Stimulated activated CD8-positive, alpha-beta memory T cell treated with anti-CD3 and anti-CD28 coated beads, Interleukin-12 subunit alpha, Interleukin-12 subunit beta, amount 100 ng/mL, for 24 hours (primary cell): ENCODE results near the gene CCDC142.
"Not testable (repeated sequence)": the region's sequence is repeated elsewhere in the genome, so short reads cannot be mapped to it uniquely, and the experiment has no call there.

Source experiments
- DNase-seq: peaks from one replicate; pipeline ENCODE4 v3.0.0-alpha.2; 2020; ENCODE audit errors: extremely low read depth

The CCDC142 gene

DNA sequence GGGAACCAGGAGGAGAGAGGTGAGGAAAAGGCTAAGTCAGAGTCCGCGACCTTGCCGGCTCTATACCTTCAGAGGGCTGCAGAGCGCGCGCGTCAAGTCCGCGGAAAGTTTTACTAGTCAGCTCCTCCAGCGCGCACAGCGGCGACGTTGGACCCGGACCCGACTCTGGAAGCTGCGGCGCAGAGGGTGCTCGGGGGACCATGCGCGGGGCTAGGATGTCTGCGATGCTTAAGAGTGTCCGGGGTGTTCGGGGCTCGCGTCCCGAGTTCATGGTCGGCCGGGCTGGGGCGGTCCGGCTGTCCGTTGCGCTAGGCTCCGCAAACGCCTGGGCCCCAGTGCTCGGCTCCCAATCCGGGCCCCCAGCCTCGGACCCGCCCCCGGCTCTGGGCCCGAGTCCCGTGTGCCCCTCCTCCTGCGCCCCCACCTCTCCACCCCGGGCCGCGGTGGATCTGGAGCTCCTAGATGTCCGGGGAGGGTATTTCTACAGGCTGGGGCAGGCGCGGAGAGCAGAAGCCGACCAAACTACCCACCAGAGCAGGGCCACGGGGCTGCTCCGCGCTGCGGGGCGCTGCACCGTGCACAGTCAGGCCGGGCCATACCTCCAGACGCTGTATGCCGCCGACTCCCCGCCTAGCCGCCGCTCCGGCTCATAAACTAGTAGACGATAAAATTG lies 16.6 kb upstream of the CCDC142 start, which contains the start of gene LBX2:
LBX2 (minus strand) TSS at position 337 of the 673 bp plus-strand sequence; CDS start at position 271, 66 bp downstream.
- no peak for DNase-seq

DNA sequence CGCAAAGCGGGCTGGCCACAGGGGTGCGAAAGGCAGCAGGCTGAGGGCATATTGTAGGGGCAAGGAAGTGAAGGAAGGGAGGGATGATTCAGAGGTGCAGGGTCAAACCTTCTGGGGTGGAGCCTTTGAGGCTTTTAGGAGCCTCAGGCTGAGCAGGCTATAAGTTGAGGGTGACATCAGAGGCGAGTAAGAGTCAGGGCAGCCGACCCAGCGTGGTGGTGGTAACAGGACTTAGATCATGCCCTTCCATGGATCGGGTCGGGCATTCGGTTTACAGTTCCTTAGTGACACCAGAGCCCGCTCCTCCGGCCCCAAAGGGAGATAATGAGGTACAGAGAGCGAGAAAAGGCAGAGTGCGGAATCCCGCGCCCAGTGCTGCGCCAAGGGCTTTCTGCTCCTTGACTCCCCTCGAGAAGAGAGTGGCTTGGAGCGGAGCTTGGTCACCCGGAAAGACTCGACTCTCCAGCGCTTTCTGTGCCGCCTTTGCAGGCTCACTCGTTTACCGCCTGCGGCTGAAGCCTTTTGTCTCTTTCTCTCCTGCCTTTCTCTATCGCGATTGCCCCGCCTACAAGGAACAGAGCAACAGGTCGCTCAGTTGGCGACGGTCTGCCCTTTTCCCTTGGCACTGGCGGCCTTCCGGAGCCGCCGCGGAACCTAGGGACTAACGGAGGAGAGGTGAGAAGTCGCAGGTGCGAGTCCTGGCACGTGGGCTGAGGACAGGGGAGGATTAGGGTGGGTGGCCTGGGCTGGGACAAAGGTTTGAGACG lies 15.9 kb upstream of the CCDC142 start:
- DNase-seq = no peak

DNA sequence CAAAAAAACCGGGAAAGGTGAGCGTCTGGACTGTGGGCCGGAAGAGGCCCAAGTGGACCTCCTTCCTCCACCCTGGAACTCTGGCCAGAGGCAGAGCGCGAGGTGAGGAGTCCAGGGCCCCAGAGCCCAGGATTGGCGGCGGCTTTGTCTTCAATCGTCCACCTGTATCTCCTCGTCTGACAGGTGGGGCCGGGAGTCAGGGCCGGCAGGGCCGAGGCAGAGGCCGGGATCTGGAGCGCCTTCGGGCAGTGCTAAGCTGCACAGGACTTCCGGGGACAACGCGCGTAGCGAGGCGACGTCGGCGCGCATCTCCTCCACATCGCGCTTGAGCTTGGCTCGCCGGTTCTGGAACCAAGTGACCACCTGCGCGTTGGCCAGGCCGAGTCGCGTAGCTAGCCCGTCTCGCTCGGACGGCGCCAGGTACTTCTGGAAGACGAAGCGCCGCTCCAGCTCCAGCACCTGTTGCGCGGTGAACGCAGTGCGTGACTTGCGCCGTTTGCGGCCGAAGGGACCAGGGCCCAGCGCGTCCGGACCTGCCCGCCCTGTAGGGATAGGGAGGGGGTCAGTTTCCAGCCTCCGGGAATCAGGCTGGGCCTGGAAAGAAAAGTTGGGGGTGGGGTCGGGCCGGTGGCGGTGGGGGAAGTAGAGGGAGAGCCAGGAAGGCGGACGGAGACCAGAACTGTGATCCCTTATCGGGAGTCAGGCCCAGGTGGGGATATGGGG lies 15.1 kb upstream of the CCDC142 start:
- DNase-seq = no peak

DNA sequence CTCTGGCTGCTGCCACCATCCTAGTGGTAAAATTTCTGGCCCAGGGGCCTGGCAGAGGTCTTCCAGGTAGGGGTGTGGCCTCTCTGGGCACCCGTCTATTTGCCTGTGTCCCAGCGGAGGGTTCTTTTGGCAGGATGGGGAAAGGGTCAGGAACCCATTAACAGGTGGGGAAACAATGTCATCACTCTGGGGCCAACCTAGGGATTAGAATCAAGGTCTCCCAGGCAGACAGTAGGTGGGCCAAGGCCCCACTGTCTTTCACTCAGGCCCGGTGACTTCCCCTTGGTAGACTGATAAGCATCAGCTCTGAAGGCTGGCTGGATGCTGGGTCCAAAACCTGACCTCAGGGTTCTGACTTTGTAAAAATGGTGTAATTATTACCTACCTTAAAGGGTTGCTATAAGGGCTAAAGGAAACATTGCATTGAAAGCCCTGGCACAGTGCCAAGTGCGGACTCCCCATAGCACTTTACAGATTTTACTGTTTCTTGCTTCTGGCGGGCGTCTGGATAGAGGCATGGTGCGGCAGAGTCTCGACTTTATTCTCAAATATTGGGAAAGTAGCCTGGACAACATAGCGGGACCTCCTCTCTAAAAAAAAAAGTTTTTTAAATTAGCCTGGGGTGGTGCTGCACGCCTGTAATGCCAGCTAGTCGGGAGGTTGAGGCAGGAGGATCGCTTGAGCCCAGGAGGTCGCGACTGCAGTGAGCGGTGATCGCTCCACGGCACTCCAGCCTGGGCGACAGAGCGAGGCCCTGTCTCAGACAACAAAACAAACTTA lies 14.4 kb upstream of the CCDC142 start:
- no peak for DNase-seq

DNA sequence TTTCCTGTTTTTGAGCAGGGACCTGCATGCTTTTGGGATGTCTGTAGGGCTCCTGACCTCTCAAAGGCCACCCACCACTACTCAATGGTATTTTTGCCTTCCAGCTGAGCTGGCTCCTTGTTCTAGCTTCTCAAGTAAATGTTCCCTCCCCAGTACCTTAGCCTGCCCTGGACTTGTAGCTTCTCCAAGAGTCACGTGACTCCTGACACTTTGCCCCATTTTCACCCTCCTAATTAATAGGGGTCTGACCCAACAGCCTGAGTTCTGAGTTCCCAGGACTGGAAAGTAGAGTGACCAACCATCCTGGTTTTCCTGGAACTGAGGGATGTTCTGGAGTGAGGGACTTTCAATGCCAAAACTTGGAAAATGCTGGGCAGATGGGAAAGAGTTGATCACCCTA lies 12.6 kb upstream of the CCDC142 start:
- DNase-seq = no peak

DNA sequence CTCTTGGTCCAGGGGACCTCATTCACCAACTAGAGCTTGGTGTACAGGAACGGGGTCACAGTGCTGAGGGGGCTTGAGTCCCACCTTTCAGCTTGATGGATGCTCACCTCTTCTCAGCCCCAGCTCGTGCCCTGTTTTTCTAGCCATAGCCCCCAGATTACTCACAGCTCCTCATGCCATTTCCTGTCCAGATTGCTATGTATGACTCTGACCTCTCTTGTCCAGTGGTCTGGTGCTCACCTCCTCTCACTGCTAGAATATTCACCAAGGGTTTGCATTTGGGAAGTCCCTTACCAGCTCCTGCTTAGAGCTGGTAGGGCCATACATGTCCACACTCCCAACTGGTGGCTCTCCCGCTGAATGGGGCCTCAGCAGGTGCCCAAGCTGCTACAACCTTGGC lies 10.7 kb upstream of the CCDC142 start:
- no peak for DNase-seq

DNA sequence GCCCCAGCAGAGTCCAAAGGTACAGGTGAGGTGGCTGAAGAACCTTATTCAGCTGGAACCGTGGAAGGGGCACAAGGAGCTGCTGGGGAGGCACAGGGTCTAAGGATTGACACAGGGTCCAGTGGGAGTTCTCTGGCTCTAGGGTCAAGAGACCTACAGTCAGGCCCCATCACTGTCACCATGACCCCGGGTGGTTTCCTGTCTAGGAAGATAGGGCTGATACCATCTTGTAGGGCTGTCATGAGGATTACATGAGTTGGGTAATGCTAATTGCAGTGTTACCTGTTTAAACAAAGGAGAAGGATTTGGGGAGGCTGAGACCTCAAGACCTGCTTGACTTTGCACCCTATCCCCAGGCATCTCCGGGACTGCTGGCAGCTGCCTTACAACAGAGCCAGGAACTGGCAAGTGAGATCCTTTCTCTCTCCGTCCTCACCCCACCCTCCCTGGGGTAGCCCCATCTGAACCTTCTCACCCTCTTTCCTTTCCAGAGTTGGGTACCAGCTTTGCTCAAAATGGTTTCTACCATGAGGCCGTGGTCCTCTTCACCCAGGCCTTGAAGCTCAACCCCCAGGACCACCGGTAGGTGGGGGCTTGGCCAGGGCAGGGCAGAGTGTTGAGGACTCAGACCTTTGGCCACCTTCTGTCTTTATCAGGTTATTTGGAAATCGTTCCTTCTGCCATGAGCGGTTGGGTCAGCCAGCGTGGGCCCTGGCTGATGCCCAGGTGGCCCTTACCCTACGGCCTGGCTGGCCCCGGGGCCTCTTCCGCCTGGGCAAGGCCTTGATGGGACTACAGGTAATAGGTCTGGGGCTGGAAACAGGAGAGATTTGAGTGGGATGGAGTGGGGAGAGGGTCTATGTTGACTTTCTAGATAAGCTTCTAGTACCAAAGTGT lies 9.1 kb upstream of the CCDC142 start:
- DNase-seq = no peak

DNA sequence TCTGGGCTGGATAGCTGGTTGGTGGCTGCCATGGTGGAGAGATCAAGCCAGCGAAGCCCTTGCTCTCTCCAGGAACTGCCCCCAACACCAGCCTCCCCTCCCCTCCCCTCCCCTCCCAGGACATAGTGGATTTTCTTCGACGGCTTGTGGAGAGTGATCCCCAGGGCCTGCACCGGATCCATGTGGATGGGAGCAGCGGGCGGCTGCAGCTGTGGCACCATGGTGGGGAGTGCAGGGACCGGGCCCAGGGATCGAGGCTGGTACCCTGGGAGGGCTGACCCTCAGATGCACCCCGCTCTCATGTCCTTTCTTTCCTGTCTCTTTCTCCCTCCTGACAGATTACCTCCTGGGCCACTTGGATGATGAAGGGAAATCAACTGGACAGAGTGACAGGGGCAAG lies 7.1 kb upstream of the CCDC142 start:
- no peak for DNase-seq

DNA sequence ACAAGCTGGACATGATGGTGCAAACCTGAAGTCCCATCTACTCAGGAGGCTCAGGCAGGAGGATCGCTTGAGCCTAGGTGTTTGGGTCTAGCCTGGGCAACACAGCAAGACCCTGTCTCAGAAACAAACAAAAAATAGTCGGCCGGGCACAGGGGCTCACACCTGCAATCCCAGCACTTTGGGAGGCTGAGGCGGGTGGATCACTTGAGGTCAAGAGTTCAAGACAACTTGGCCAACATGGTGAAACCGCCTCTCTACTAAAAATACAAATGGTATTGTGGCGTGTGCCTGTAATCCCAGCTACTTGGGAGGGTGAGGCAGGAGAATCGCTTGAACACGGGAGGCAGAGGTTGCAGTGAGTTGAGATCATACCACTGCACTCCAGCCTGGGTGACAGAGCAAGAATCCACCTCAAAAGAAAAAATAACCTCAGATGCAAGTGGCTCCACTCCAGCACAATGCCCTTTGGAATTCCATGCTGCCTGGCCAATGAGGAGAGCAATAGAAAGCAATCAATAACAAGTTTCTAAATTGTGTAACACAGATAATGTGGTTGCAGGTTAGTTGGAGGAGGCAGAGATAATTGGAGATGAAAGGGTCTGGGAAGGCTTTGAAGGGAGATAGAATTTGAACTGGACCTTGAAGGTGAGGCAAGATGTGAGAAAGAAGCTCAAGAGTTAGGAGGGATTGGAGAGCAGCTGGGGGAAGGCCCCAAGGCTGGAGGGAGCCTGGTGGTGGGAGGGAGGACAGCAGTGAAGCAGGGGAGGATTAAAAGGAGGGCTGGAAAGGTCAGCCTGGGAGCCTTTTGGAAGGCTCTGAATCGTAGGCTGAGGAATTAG lies 6.1 kb upstream of the CCDC142 start:
- DNase-seq = no peak

DNA sequence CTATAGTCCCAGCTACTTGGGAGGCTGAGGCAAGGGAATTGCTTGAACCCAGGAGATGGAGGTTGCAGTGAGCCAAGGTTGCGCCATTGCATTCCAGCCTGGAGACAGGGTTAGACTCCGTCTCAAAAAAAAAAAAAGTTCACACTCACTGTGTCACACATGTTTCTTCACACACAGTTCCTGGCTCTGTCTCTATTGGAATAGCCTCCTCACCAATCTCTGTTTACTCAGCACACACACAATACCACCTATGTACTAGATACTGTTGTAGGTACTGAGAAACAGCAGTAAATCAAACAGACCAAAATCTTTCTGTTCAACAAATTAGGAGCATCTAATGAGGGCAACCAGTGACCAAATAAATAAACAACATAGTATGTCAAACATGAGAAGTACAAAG lies 3.3 kb upstream of the CCDC142 start:
- no peak for DNase-seq

DNA sequence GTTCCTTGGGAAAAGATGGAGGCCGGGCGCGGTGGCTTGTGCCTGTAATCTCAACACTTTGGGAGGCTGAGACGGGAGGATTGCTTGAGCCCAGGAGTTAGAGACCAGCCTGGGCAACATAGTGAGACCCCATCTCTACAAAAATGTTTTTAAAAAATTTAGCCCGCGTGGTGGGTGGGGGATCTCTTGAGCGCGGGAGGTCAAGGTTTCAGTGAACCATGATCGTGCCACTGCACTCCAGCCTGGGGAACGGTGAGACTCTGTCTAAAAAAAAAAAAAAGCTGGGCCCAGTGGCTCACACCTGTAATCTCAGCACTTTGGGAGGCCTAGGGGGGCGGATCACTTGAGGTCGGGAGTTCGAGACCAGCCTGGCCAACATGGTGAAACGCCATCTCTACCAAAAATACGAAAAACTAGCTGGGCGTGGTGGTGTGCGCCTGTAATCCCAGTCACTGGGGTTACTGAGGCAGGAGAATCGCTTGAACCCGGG lies 922 bp upstream of the CCDC142 start:
- not testable (repeated sequence) for DNase-seq

DNA sequence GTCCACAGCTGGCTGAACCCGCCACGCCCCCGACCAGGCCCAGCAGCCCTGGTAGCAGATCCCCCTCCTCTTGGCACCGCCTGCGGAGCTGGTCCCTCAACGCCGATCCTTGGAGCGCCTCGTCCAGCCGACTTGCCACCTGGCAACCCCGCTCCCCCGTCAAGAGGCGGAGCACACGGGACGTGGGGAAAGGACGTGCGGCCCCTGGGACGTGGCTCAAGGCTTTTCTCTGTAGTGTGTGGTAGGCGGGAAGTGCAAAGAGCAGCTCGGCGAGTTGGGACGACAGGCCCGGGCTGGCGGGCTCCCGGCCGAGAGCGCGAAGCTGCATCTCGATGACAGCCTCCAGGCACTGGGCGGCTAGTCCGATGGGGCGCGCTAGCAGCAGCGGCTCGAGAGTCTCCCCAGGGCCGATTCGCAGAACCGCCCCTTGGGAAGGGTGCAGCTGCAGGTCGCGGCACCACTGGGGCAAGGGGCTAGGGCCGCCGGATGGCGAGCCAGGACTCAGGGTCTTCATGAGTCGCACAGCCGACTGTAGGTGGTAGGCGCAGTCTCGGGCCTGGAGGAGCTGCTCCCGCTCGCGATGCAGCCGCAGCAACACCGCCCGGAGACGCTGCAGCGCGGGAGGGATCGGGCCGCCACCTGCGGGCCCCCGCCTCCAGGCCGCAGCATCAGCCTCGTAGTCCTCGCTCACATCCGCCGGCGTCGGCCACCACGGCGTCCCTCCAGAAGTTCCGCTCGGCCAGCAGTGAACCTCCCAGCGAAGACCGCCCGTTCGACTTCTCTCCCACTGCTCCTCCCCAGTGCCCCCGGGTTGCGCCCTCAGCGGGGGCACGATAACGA lies 617 bp downstream of the CCDC142 start:
- DNase-seq = no peak

DNA sequence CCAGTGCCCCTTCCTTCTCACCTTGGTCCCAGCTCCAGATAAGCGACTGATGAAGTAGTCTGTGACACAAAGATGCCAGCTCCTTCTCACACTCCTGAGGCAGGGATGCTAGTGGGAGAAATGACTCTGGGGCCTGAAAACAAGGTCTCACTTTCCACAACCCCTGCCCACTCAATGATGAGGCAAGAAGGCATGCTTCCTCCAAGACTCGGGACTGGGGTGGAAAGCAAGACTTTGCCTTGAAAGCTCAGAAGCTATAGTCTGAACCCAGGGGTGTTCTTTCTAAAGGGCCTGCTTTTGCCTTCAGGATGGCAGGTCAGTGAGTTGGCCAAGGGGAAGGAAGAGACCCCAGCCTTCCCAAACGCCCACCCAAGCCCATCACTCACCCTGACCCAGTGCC lies 1.4 kb downstream of the CCDC142 start:
- DNase-seq = no peak

DNA sequence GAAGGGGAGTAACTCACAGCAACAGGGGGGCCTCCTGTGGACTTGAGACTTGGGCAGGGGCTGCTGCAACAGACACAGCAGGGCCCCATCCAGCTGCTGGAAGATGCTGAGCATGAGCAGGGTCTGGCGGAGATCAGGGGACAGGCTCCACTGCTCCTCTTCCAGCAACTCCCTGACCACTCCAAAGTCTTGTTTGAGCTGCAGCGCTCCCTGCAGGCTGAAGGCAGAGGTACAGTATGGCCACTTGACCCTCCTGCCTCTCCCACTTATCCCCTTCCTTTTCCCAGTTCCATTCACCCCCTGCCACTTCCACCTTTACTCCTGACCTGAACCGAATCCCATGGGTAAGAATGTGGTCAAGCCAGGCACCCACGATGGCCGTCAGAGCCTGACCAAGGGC lies 7.9 kb downstream of the CCDC142 start:
- no peak for DNase-seq

DNA sequence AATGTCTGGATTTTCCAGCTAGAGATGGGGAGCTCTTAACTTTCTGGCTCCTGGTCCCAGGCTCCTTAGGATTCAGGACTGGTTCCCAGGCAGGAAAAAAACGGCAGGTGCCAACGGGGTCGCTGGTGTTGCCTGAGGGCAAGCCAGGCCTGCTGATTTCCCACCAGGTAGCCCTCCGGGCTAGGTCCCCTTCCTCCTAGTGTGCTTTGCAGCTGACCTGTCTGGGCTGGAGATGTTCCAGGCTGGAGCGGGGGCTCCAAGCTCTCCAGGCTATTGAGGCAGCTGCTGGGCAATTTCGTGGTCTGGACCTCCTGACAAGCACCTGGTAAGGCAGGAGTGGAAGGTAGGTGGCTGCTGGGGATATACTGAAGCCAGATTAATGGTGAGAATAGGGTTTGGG lies 8.3 kb downstream of the CCDC142 start:
- DNase-seq = no peak

DNA sequence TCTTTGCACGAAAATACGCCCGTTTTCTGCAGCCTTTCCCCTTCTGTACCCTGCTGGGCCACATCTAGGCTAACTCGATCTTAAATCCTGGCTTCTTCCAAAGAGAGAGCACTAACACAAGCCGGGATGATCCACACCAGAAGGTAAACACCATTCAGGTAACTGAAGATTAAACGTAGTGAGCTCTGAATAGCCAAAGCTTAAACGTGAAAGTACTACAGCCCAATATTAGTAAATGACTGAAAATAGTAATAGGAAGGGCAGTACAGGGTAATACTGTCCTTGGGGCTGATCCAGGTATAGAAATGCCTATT lies 9.9 kb downstream of the CCDC142 start:
- no peak for DNase-seq

DNA sequence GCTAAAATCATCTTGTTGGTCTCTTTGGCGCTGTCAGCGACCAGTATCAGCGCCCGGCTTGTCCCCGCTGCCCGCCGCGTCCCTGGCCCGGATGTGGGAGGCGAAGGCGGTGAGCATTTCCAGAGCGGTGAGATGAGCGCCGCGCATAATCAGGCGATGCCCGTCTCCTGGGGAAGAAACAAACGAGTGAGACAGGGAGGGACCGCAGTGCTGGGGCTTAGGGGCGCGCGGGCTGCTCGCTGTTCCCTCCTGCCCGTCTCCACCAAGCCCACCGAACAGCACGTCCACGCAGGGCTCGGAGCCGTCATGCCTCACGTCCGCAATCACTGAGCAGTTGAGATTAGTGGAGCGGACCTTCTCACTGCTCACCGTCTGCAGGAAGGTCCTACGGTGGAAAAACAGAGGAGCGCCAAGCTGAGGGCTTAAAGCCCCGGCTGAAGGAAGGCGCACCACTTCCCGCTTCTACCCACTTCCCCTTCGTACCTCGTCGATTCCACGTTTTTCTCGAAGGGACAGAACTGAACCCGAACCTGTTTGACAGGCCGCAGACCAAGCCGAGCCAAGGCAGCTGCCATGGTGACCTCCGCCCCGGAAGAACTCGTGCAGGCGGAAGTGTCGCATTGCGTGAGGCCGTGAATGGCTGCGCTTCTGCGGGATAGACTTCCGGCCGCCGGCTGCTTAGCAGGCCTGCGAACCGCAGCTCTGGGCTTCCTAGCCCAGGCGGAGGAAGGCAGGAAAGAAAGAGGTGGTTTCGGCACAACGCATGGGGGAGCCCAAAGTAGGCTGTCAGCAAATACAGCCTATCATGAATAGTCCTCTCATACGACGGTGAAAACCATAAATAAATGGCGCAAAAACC lies 10.5 kb downstream of the CCDC142 start, which contains the start of gene MRPL53:
MRPL53 (minus strand) TSS at position 595 of the 859 bp plus-strand sequence; CDS start at position 575, 20 bp downstream.
- peak; percentile 87 for DNase-seq
